K562 (cell line): Measurements from ENCODE around the gene RAP1GDS1. TPM values are rescaled to one million over a fixed set of nuclear protein-coding genes. Genes with fewer than 3 reads are reported as not detected.

Experiments used
- ATAC-seq: fragments of 200-7000 bp; cut with Tn5 transposase; 3 replicates; pipeline ENCODE4 v1.9.1; 2020; ENCODE audit warnings: moderate library complexity
- BruUV-seq: library from RNA; stranded (reverse); fragments of 400-500 nt; replicated peaks from 2 replicates; lab custom pipeline; 2021; lab: Mats Ljungman, UMichigan
- CTCF ChIA-PET: fragments of 300-600 bp; formaldehyde crosslinking; extraction: SDS; loops from one replicate; lab custom pipeline; 2021; ENCODE audit warnings: low intra/inter-chr PET ratio; lab: Yijun Ruan, JAX
- POLR2A ChIA-PET: fragments of 300-600, 350-650 bp; sonication (Branson Sonifier 250); formaldehyde crosslinking; extraction: SDS; loops from one replicate; lab custom pipeline; 2021; ENCODE audit warnings: antibody characterized with exemption, inconsistent platforms; lab: Yijun Ruan, JAX
- DNase-seq, 4 experiments: peaks; one replicate each; pipeline versions ENCODE4 v3.0.0 to v3.0.0-alpha.2; 2011 to 2018; ENCODE audit warnings: low spot score in 3 of 4, mixed read lengths in 3 of 4; ENCODE audit errors: extremely low read depth in 1 of 4
- FAIRE-seq: peaks from 2 replicates; lab custom pipeline; 2011; peaks lifted over from hg19 to GRCh38; lab: Jason Lieb, UNC
- H2AFZ ChIP-seq: 2 replicates; pipeline ENCODE4 v1.6.0; 2011; ENCODE audit warnings: low read depth, low read length, control low read depth, inconsistent platforms
- H3K27ac ChIP-seq: fragments of 200-600 bp; 3 replicates; pipeline ENCODE4 v1.8.0; 2011; ENCODE audit warnings: low read depth, mild to moderate bottlenecking, control low read depth, inconsistent platforms, low read length, moderate library complexity, mixed read lengths; ENCODE audit errors: extremely low read depth
- H3K27me3 ChIP-seq, 2 experiments: fragments of 300-600 bp in 1 of 2; 2 replicates in 1 of 2; 3 replicates in 1 of 2; pipeline versions ENCODE4 v1.6.0 to v1.8.0; 2011; ENCODE audit warnings: inconsistent platforms in 2 of 2, low read length in 2 of 2, mild to moderate bottlenecking in 1 of 2, mixed read lengths in 1 of 2, moderate library complexity in 1 of 2; ENCODE audit not compliant: control insufficient read depth in 2 of 2, insufficient read depth in 2 of 2
- H3K36me3 ChIP-seq: fragments of 300-600 bp; 3 replicates; pipeline ENCODE4 v1.8.0; 2011; ENCODE audit warnings: mild to moderate bottlenecking, low read length, inconsistent platforms; ENCODE audit not compliant: control insufficient read depth, insufficient read depth
- H3K4me1 ChIP-seq, 2 experiments: fragments of 200-600 bp in 1 of 2; replicated peaks in 1 of 2; 2 replicates in 1 of 2; 3 replicates in 1 of 2; pipeline versions ENCODE4 v1.5.1 to v1.8.0; 2011; ENCODE audit warnings: inconsistent platforms in 2 of 2, low read length in 2 of 2, mild to moderate bottlenecking in 1 of 2, mixed read lengths in 1 of 2, moderate library complexity in 1 of 2; ENCODE audit not compliant: control insufficient read depth in 2 of 2, insufficient read depth in 2 of 2
- H3K4me2 ChIP-seq: 2 replicates; pipeline ENCODE4 v1.6.1; 2011; ENCODE audit warnings: low read length, control low read depth, inconsistent platforms, mixed read lengths; ENCODE audit not compliant: insufficient read depth
- H3K4me3 ChIP-seq: fragments of 200-600 bp; sonication (generic), shearing (Covaris generic); 2 replicates; pipeline ENCODE4 v1.5.1; 2016; ENCODE audit warnings: control low read depth, inconsistent platforms
- H3K79me2 ChIP-seq: fragments of 200-600 bp; 3 replicates; pipeline ENCODE4 v1.8.0; 2011; ENCODE audit warnings: low read length, inconsistent platforms; ENCODE audit not compliant: control insufficient read depth, insufficient read depth
- H3K9ac ChIP-seq, 2 experiments: 2 replicates each; pipeline versions ENCODE4 v1.6.0 to v1.6.1; 2011; ENCODE audit warnings: low read depth in 2 of 2, low read length in 2 of 2, control low read depth in 1 of 2, inconsistent platforms in 1 of 2, mild to moderate bottlenecking in 1 of 2, mixed read lengths in 1 of 2; ENCODE audit not compliant: insufficient read depth in 1 of 2
- H3K9me1 ChIP-seq: one replicate; pipeline ENCODE4 v1.6.0; 2011; ENCODE audit warnings: inconsistent platforms, mild to moderate bottlenecking, low read length, moderate library complexity; ENCODE audit not compliant: control insufficient read depth, insufficient read depth
- H3K9me3 ChIP-seq: replicated peaks from 2 replicates; pipeline ENCODE4 v1.5.1; 2011; ENCODE audit warnings: low read depth, low read length, inconsistent platforms; ENCODE audit not compliant: control insufficient read depth, insufficient read depth
- H4K20me1 ChIP-seq: replicated peaks from 2 replicates; pipeline ENCODE4 v1.6.1; 2011; ENCODE audit warnings: low read length, inconsistent platforms, mixed read lengths; ENCODE audit not compliant: control insufficient read depth, insufficient read depth
- CEBPB ChIP-seq: fragments of 450-650 bp; IDR thresholded peaks from 2 replicates; pipeline ENCODE4 v1.6.1; 2016; ENCODE audit warnings: missing genetic modification characterization, missing compliant biosample characterization
- GTF2B ChIP-seq: IDR thresholded peaks from 2 replicates; pipeline ENCODE4 v1.6.1; 2011; ENCODE audit not compliant: insufficient read length; ENCODE audit errors: extremely low read depth
- MCM7 ChIP-seq, 2 experiments: fragments of 450-650 bp; IDR thresholded peaks; 2 replicates each; pipeline ENCODE4 v1.6.1; 2016 to 2018
- RNF219 ChIP-seq: fragments of 250-450 bp; sonication (Bioruptor Pico); IDR thresholded peaks from 2 replicates; pipeline ENCODE4 v1.5.0; 2022; ENCODE audit warnings: mild to moderate bottlenecking
- SRSF3 ChIP-seq: fragments of 200-400 bp; formaldehyde crosslinking; IDR thresholded peaks from 2 replicates; pipeline ENCODE4 v1.6.1; 2016; ENCODE audit warnings: mild to moderate bottlenecking, low read length, moderate library complexity; ENCODE audit not compliant: insufficient read depth
- ZNF507 ChIP-seq: conservative IDR thresholded peaks from 2 replicates; pipeline ENCODE4 v1.6.1; 2017; ENCODE audit warnings: missing genetic modification characterization, missing compliant biosample characterization
- WGBS: fragments of 100-300 bp; shearing (Covaris generic); methylation state at CpG from one replicate; pipeline ENCODE4 v1.1.6; 2016; ENCODE audit warnings: low coverage, mixed read lengths; ENCODE audit not compliant: insufficient coverage; ENCODE audit errors: missing lambda C conversion rate; 5-methylcytosine and 5-hydroxymethylcytosine counted together
- in situ Hi-C: fragments of 300-500 bp; cut with MboI; formaldehyde crosslinking; loops from 4 replicates; pipeline ENCODE4 v1.15.0; 2018; ENCODE audit warnings: inconsistent platforms, mixed read lengths
- intact Hi-C: fragments of 100-400 bp; cut with micrococcal nuclease; formaldehyde crosslinking; loops from 2 replicates; pipeline ENCODE4 v1.14.2; 2022
- polyA plus RNA-seq, 8 experiments: library from polyadenylated mRNA; depleted of rRNA in 4 of 8; stranded (reverse) in 5 of 8; unstranded in 3 of 8; fragments of >200 nt; fragmentation: Nextera tagmentation in 2 of 8; fragmentation: Illumina TruSeq in 1 of 8; extraction: Ambion mirVana in 2 of 8; extraction: Trizol in 1 of 8; gene quantifications; 2 replicates each; pipeline versions ENCODE4 v1.2.1 to v1.2.3, GENCODE V29; 2011 to 2014; ENCODE audit warnings: inconsistent platforms in 1 of 8, missing spikeins in 1 of 8
- total RNA-seq, 7 experiments: library from RNA; depleted of rRNA in 6 of 7; stranded (reverse); fragments of >200 nt in 6 of 7; fragmentation: Illumina TruSeq in 2 of 7; extraction: Trizol in 2 of 7; gene quantifications; 2 replicates each; pipeline versions ENCODE4 v1.2.1 to v1.2.3, GENCODE V29; 2011 to 2021; ENCODE audit warnings: low replicate concordance in 1 of 7

RAP1GDS1 gene
- total and polyA plus RNA-seq, 9 of the 15 experiments (the other 6 are each of a cell fraction or from before 2014, with no cell fraction given) = 27.2 to 55.6 (median 31.5) TPM

GRCh38 chr4:98300706-98301105 is 39.5 kb downstream of the RAP1GDS1 start (continued):
- no peak for TF ChIP-seq RNF219 (CRISPR knock-in tag)
- no peak for TF ChIP-seq ZNF507 (tag)
- no peak for TF ChIP-seq SRSF3

- H3K9me1 ChIP-seq = no peaks in the 10 kb centered on the region
- DNase-seq (no peak), ATAC-seq (no peak), FAIRE-seq (no peak)
- H3K36me3 ChIP-seq = no peaks in the 10 kb centered on the region
- no TSS peak for BruUV-seq
- H3K4me2 ChIP-seq = no peak overlapping the region
- TF ChIP-seq CEBPB (tag) (no peak), GTF2B (no peak), MCM7 (IDR thresholded peaks at IDR 0.05) (no peak)
- 88% methylated on average over 1 of the region's 1 CpG for WGBS
- H4K20me1 ChIP-seq = no peaks in the 10 kb centered on the region
- H3K4me1 ChIP-seq = no peaks in the 10 kb centered on the region
- H3K27ac ChIP-seq = no peak overlapping the region
- no peaks in the 10 kb centered on the region for H3K27me3 ChIP-seq
- ChIA-PET POLR2A (no interaction called here), CTCF (no interaction called here)
- H3K9me3 ChIP-seq = no peaks in the 10 kb centered on the region
- no peak overlapping the region for H2AFZ ChIP-seq
- intact Hi-C loops = no loop called here
- no peak overlapping the region for H3K4me3 ChIP-seq
- H3K79me2 ChIP-seq = peaks cover 2% of the 10 kb centered on the region; the same call in 1 of the 3 replicates
- in situ Hi-C loops = no loop called here
- no peak overlapping the region for H3K9ac ChIP-seq
These were observed 44.4 kb downstream of the RAP1GDS1 start for GRCh38 chr4:98305576-98305975.
